Measurements from ENCODE around the gene VGLL4.

Gene VGLL4

GRCh38 chr3:11606090-11606784, 37.5 kb downstream of the VGLL4 start:
- POLR2A ChIA-PET: no interaction called here
- CTCF ChIA-PET: no interaction called here
- no peak for DNase-seq (ENCODE audit: extremely low spot score)

GRCh38 chr3:11605398-11605797, 38.3 kb downstream of the VGLL4 start:
- ChIA-PET POLR2A (no interaction called here), CTCF (no interaction called here)
- TF ChIP-seq FOXA1 (IDR thresholded peaks at IDR 0.05) (no peak), HDGF (IDR thresholded peaks at IDR 0.05; ENCODE audit: borderline replicate concordance) (no peak), ZNF384 (IDR thresholded peaks at IDR 0.05) (no peak), NFRKB (IDR thresholded peaks at IDR 0.05) (no peak), BHLHE40 (IDR thresholded peaks at IDR 0.05; ENCODE audit: borderline replicate concordance) (no peak), PKNOX1 (IDR thresholded peaks at IDR 0.05) (no peak), ELF4 (IDR thresholded peaks at IDR 0.05) (no peak), L3MBTL2 (conservative IDR thresholded peaks at IDR 0.05) (no peak), SP1 (IDR thresholded peaks at IDR 0.05) (no peak), CTBP1 (IDR thresholded peaks at IDR 0.05; ENCODE audit: borderline replicate concordance) (no peak)
- DNase-seq (ENCODE audit: extremely low spot score): no peak

More at GRCh38 chr3:11606090-11606784, 37.5 kb downstream of the VGLL4 start:
- TF ChIP-seq BHLHE40 (IDR thresholded peaks at IDR 0.05; ENCODE audit: borderline replicate concordance) (no peak), PKNOX1 (IDR thresholded peaks at IDR 0.05) (peak; percentile 36)

GRCh38 chr3:11604139-11604892, 39.4 kb downstream of the VGLL4 start:
- no peak for DNase-seq (ENCODE audit: extremely low spot score)
- TF ChIP-seq SUZ12 (IDR thresholded peaks at IDR 0.05) (no peak), FOXK2 (IDR thresholded peaks at IDR 0.05) (no peak), NFRKB (IDR thresholded peaks at IDR 0.05) (no peak), BHLHE40 (IDR thresholded peaks at IDR 0.05; ENCODE audit: borderline replicate concordance) (no peak), SP1 (IDR thresholded peaks at IDR 0.05) (no peak), ZNF384 (IDR thresholded peaks at IDR 0.05) (no peak), PKNOX1 (IDR thresholded peaks at IDR 0.05) (no peak), FOXM1 (IDR thresholded peaks at IDR 0.05; ENCODE audit: borderline replicate concordance) (no peak), TARDBP (IDR thresholded peaks at IDR 0.05) (no peak), LEF1 (IDR thresholded peaks at IDR 0.05; ENCODE audit: borderline replicate concordance) (no peak), FOXA1 (IDR thresholded peaks at IDR 0.05) (no peak), HDGF (IDR thresholded peaks at IDR 0.05; ENCODE audit: borderline replicate concordance) (no peak), ARNT (IDR thresholded peaks at IDR 0.05) (no peak), ELF4 (IDR thresholded peaks at IDR 0.05) (no peak), CTBP1 (IDR thresholded peaks at IDR 0.05; ENCODE audit: borderline replicate concordance) (no peak), L3MBTL2 (conservative IDR thresholded peaks at IDR 0.05) (no peak)
- ChIA-PET POLR2A (no interaction called here), CTCF (interaction anchor here (0.6 kb wide), 1 partner anchor 14 kb away, joined by 3 read pairs; no protein-coding TSS in a partner anchor)

- ChIA-PET POLR2A (no interaction called here), CTCF (no interaction called here)
- DNase-seq (ENCODE audit: extremely low spot score): no peak
- TF ChIP-seq ZNF384 (IDR thresholded peaks at IDR 0.05): no peak
- peak; percentile 32 for TF ChIP-seq PKNOX1 (IDR thresholded peaks at IDR 0.05)
These were observed 40.1 kb downstream of the VGLL4 start for GRCh38 chr3:11603628-11604027.

GRCh38 chr3:11602886-11603527, 40.7 kb downstream of the VGLL4 start:
- ChIA-PET POLR2A (no interaction called here), CTCF (no interaction called here)
- TF ChIP-seq ARNT (IDR thresholded peaks at IDR 0.05) (no peak), L3MBTL2 (conservative IDR thresholded peaks at IDR 0.05) (no peak), ELF4 (IDR thresholded peaks at IDR 0.05) (no peak), HDGF (IDR thresholded peaks at IDR 0.05; ENCODE audit: borderline replicate concordance) (no peak), SP1 (IDR thresholded peaks at IDR 0.05) (no peak), BHLHE40 (IDR thresholded peaks at IDR 0.05; ENCODE audit: borderline replicate concordance) (no peak), ZNF384 (IDR thresholded peaks at IDR 0.05) (no peak), FOXM1 (IDR thresholded peaks at IDR 0.05; ENCODE audit: borderline replicate concordance) (no peak), LEF1 (IDR thresholded peaks at IDR 0.05; ENCODE audit: borderline replicate concordance) (no peak), FOXA1 (IDR thresholded peaks at IDR 0.05) (no peak), PKNOX1 (IDR thresholded peaks at IDR 0.05) (no peak), FOXK2 (IDR thresholded peaks at IDR 0.05) (no peak), TARDBP (IDR thresholded peaks at IDR 0.05) (no peak), SUZ12 (IDR thresholded peaks at IDR 0.05) (no peak), CTBP1 (IDR thresholded peaks at IDR 0.05; ENCODE audit: borderline replicate concordance) (no peak), NFRKB (IDR thresholded peaks at IDR 0.05) (no peak)

More at GRCh38 chr3:11602886-11603527, 40.7 kb downstream of the VGLL4 start:
- no peak for DNase-seq (ENCODE audit: extremely low spot score)
